Measurements from ENCODE around the gene NDE1.

DNA sequence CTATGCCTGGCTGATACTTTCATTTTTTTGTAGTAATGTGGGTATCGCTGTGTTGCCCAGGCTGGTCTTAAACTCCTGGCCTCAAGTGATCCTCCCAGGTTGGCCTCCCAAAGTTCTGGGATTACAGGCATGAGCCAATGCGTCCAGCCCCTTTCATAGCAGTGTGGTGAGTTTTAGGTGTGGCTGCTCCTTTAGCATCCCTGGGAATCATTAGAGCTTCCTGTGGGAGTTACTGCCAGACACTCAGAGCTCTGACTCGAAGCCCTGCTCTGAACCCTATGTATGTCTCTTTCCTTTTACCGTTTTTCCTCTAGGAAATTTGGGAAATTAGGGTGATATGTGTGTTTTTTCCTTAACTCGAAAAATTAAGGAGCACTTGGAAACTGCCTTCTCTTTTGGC is 44.5 kb downstream of the NDE1 start:
- TF ChIP-seq CTCF (IDR thresholded peaks at IDR 0.05) = no peak
- no peak for TF ChIP-seq POLR2A (IDR thresholded peaks at IDR 0.05)
